ENCODE results near the gene RBM8A.

DNA sequence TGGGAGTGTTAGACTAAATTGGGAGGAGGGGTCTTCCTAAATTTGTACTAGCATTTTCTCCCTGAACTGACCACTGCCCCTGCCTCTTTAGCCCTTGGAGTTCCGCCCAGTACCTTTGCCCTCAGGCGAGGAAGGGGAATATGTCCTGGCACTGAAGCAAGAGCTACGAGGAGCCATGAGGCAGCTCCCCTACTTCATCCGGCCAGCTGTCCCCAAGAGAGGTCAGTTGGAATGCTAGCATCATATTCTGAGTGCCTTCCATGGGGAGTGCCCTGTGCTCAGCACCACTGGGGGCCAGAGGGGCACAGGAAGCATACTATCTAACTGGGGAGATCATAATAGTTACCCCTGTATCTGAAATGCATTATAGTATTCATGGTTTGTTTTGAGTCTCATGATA, 47.9 kb upstream of the RBM8A start:
- TF ChIP-seq ZNF521 (tag by site-specific recombination; IDR thresholded peaks at IDR 0.05), result no peak
- TF ChIP-seq, protein P1, sequence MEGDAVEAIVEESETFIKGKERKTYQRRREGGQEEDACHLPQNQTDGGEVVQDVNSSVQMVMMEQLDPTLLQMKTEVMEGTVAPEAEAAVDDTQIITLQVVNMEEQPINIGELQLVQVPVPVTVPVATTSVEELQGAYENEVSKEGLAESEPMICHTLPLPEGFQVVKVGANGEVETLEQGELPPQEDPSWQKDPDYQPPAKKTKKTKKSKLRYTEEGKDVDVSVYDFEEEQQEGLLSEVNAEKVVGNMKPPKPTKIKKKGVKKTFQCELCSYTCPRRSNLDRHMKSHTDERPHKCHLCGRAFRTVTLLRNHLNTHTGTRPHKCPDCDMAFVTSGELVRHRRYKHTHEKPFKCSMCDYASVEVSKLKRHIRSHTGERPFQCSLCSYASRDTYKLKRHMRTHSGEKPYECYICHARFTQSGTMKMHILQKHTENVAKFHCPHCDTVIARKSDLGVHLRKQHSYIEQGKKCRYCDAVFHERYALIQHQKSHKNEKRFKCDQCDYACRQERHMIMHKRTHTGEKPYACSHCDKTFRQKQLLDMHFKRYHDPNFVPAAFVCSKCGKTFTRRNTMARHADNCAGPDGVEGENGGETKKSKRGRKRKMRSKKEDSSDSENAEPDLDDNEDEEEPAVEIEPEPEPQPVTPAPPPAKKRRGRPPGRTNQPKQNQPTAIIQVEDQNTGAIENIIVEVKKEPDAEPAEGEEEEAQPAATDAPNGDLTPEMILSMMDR (tag by site-specific recombination; IDR thresholded peaks at IDR 0.05), result no peak
- TF ChIP-seq MZF1 (tag by site-specific recombination; IDR thresholded peaks at IDR 0.05; ENCODE audit: borderline replicate concordance), result no peak
- TF ChIP-seq ZFP3 (tag by site-specific recombination; IDR thresholded peaks at IDR 0.05; ENCODE audit: low read depth), result no peak
- no peak for TF ChIP-seq ZIC2 (tag by site-specific recombination; IDR thresholded peaks at IDR 0.05)
- no peak for TF ChIP-seq ZNF274 (IDR thresholded peaks at IDR 0.05; ENCODE audit: low read length)
- TF ChIP-seq ZNF274 (tag by site-specific recombination; IDR thresholded peaks at IDR 0.05; ENCODE audit: borderline replicate concordance), result no peak
- TF ChIP-seq ZBTB1 (tag by site-specific recombination; IDR thresholded peaks at IDR 0.05), result no peak
- no peak for TF ChIP-seq RBAK (tag by site-specific recombination; IDR thresholded peaks at IDR 0.05)
- TF ChIP-seq ZNF777 (tag by site-specific recombination; IDR thresholded peaks at IDR 0.05; ENCODE audit: borderline replicate concordance), result no peak
- TF ChIP-seq ZNF138 (tag by site-specific recombination; IDR thresholded peaks at IDR 0.05; ENCODE audit: borderline replicate concordance), result no peak
